ENCODE measurements around the gene PRR18.

GRCh38 chr6:166277892-166278578 is 30.2 kb downstream of the PRR18 start:
- TF ChIP-seq CTBP1 (IDR thresholded peaks at IDR 0.05; ENCODE audit: borderline replicate concordance) = no peak
- no peak for TF ChIP-seq SP1 (IDR thresholded peaks at IDR 0.05)
- TF ChIP-seq FOXA1 (IDR thresholded peaks at IDR 0.05) = no peak
- no peak for TF ChIP-seq BHLHE40 (IDR thresholded peaks at IDR 0.05; ENCODE audit: borderline replicate concordance)
- no peak for TF ChIP-seq FOXM1 (IDR thresholded peaks at IDR 0.05; ENCODE audit: borderline replicate concordance)
